Measurements from ENCODE around the gene TGFBI. TPM values are rescaled to one million over a fixed set of nuclear protein-coding genes. Genes with fewer than 3 reads are reported as not detected.

TGFBI gene
- total RNA-seq, 1 donor from 2014 or later, result 4.6 TPM

DNA sequence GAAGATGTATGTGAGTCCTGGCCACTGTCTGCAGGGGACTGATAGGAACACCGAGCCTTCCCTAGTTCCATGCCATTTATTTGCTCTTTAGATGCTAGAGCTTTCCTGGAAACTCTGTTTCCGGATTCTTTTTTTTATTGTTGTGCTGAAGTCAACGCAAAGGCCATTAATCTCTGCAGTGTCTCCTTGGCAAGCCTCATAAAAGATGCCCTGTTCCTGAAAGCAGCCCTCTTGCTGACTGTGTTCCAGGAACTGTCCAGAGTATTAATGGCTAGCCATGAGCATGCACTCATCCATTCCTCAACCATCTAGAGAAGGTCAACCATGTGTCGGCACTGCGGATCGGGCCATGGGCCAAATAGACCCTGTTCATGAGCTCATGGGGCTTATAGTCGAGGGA, 61.0 kb downstream of the TGFBI start:
- Mint-ChIP-seq H3K9me3 (no peaks in the 10 kb centered on the region), H3K36me3 (ENCODE audit: low read depth) (no peaks in the 10 kb centered on the region), H3K4me3 (no peak overlapping the region), H3K27ac (ENCODE audit: unreplicated experiment) (no peak overlapping the region), H3K4me1 (no peaks in the 10 kb centered on the region), H3K27me3 (ENCODE audit: low read depth) (no peaks in the 10 kb centered on the region)
- TF ChIP-seq, protein P1, sequence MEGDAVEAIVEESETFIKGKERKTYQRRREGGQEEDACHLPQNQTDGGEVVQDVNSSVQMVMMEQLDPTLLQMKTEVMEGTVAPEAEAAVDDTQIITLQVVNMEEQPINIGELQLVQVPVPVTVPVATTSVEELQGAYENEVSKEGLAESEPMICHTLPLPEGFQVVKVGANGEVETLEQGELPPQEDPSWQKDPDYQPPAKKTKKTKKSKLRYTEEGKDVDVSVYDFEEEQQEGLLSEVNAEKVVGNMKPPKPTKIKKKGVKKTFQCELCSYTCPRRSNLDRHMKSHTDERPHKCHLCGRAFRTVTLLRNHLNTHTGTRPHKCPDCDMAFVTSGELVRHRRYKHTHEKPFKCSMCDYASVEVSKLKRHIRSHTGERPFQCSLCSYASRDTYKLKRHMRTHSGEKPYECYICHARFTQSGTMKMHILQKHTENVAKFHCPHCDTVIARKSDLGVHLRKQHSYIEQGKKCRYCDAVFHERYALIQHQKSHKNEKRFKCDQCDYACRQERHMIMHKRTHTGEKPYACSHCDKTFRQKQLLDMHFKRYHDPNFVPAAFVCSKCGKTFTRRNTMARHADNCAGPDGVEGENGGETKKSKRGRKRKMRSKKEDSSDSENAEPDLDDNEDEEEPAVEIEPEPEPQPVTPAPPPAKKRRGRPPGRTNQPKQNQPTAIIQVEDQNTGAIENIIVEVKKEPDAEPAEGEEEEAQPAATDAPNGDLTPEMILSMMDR (conservative IDR thresholded peaks at IDR 0.05), result no peak
- no peak for DNase-seq (ENCODE audit: low read depth, low spot score)

DNA sequence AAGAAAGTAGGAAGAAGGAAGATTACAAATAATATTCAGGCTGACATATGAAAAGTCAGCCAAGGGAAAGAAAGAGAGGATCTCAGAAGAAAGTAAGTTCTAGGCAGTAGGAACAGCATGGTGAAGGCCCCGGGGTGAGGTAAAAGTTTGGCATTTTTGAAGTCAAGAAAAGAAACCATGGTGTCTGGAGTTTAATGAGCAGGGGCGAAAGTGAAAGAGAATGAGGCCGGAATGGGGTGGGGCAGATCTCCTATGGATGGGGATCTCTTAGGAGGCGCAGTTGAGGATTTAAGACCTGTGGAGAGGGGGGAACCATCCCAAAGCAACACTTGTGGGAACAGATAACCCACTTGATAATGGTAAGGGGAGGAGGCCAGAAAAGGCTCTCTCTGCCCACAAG, 61.5 kb downstream of the TGFBI start:
- Mint-ChIP-seq H3K27me3 (ENCODE audit: low read depth) (no peaks in the 10 kb centered on the region), H3K4me3 (no peak overlapping the region), H3K9me3 (no peaks in the 10 kb centered on the region), H3K4me1 (no peaks in the 10 kb centered on the region), H3K27ac (ENCODE audit: unreplicated experiment) (no peak overlapping the region), H3K36me3 (ENCODE audit: low read depth) (no peaks in the 10 kb centered on the region)
- DNase-seq (ENCODE audit: low read depth, low spot score), result no peak
- TF ChIP-seq, protein P1 (conservative IDR thresholded peaks at IDR 0.05), result no peak

DNA sequence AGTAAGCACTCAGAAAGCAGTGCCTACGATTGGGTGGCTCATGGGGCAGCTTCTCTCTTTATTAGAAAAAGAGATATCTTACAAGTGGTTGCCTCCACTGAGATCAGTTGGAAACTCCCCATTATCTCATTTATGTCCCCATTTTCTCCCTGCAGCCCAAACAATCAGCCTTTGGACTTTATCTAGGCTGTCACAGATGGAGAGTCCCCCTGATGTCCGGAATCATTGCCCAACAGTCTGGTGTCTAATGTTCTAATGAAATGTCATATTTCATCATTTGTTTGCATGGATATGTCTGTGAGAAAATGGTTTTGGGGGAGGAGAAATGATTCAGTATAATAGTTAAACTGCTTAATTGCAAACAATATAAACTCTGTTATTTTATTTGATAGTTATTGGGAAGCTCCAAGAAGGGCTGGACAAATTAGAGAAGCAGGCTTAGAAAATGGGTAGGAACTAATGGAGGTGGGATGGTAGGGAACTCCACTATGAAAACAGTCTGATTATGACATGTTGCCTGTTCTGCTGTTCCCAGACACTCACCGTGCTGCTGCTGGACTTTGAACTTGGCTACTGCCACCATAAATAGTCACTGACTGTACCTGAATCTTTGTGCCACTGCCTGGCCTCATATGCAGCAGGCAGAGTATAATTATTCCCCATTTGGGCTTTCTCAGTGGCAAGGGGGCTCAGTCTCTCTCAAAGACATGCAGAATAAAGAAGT, 65.6 kb downstream of the TGFBI start:
- Mint-ChIP-seq H3K9me3 (no peaks in the 10 kb centered on the region), H3K36me3 (ENCODE audit: low read depth) (no peaks in the 10 kb centered on the region), H3K27me3 (ENCODE audit: low read depth) (no peaks in the 10 kb centered on the region), H3K4me3 (no peak overlapping the region), H3K27ac (ENCODE audit: unreplicated experiment) (no peak overlapping the region), H3K4me1 (peaks cover 5% of the 10 kb centered on the region)
- TF ChIP-seq, protein P1 (conservative IDR thresholded peaks at IDR 0.05), result no peak
- DNase-seq (ENCODE audit: low read depth, low spot score), result no peak

DNA sequence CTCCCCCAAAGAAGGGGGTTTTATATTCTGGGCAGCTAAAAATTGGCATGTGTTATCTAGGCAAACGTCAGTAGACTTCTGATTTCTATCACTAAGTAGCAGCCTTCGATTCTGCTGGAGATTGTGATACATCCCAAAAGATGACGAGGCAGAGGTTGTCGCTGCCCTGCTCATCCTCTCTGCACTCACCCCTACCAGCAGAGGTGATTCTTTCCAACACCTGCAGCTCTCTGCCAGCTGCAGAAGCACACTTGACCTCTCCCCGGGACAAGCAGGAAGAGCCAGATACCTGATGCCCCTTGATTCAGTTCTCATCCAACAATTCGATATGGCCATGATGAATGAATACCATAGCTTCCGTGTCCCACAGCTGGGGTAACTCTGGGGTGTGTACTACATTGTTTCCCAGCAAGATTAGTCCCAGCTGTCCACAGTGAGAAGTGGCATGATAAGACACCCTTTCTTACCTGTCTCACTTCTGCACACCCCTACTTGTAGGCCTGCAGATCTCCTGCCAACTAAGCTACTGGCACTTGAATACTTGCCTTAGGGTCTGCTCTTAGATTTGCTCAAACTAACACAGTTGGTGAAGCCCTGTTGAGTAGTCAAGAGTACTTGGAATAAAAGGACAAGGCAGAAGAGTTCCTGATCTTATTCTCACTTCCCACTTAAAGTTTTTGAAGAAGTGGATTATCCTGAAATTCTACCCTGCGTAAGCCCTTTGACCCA, 66.3 kb downstream of the TGFBI start:
- H3K9me3 Mint-ChIP-seq, result no peaks in the 10 kb centered on the region
- no peak overlapping the region for H3K27ac Mint-ChIP-seq (ENCODE audit: unreplicated experiment)
- no peaks in the 10 kb centered on the region for H3K36me3 Mint-ChIP-seq (ENCODE audit: low read depth)
- TF ChIP-seq, protein P1 (conservative IDR thresholded peaks at IDR 0.05), result no peak
- no peak overlapping the region for H3K4me3 Mint-ChIP-seq
- DNase-seq (ENCODE audit: low read depth, low spot score), result no peak
- H3K4me1 Mint-ChIP-seq, result peaks cover 5% of the 10 kb centered on the region
- H3K27me3 Mint-ChIP-seq (ENCODE audit: low read depth), result no peaks in the 10 kb centered on the region

DNA sequence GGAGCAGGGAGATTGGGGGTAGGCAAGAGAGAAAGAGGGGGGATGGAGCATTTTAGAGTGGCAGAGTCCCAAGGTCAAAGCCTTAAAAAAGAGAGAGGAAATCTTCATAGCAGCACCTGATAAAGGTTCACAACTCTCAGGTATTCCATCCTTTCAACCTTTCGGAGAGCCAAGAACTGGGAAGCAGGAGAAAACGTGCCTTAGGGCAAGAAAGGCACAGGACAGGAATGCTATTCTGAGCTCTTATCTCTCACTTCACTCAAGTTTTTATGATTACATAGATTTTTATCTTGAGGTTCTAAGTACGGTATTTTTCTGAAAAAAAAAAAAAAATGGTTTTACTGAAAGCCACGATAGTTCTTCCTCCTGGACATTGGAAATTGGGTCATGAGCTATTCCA, 69.4 kb downstream of the TGFBI start:
- H3K36me3 Mint-ChIP-seq (ENCODE audit: low read depth), result no peaks in the 10 kb centered on the region
- peaks cover 5% of the 10 kb centered on the region for H3K4me1 Mint-ChIP-seq
- H3K27me3 Mint-ChIP-seq (ENCODE audit: low read depth), result no peaks in the 10 kb centered on the region
- no peak for DNase-seq (ENCODE audit: low read depth, low spot score)
- no peak overlapping the region for H3K27ac Mint-ChIP-seq (ENCODE audit: unreplicated experiment)
- no peak overlapping the region for H3K4me3 Mint-ChIP-seq
- TF ChIP-seq, protein P1 (conservative IDR thresholded peaks at IDR 0.05), result no peak
- no peaks in the 10 kb centered on the region for H3K9me3 Mint-ChIP-seq
